ENCODE results near the gene SHISA2.
A peak's percentile ranks its signal among the peaks of the same experiment; 100 is the strongest.

Gene SHISA2

GRCh38 chr13:26050568-26051230, 1.1 kb downstream of the SHISA2 start:
- ChIA-PET CTCF (no interaction called here), POLR2A (no interaction called here)
- H3K4me3 ChIP-seq (ENCODE audit: low read depth, low read length), result peak overlapping the region; percentile 58
- no peak for TF ChIP-seq CTCF (IDR thresholded peaks at IDR 0.05; ENCODE audit: insufficient read depth, low read length, missing control alignments)
- DNase-seq (ENCODE audit: low read depth, low spot score), result no peak

GRCh38 chr13:26048741-26049140, 3.1 kb downstream of the SHISA2 start:
- DNase-seq (ENCODE audit: low read depth, low spot score), result no peak
- TF ChIP-seq CTCF (IDR thresholded peaks at IDR 0.05; ENCODE audit: insufficient read depth, low read length, missing control alignments), result no peak
- peak overlapping the region; percentile 58 for H3K4me3 ChIP-seq (ENCODE audit: low read depth, low read length)
- CTCF ChIA-PET, result no interaction called here
- POLR2A ChIA-PET, result interaction anchor here (0.6 kb wide), 1 partner anchor 1241 kb away, joined by 3 read pairs; no protein-coding TSS in a partner anchor

GRCh38 chr13:26047040-26047439, 4.8 kb downstream of the SHISA2 start:
- H3K4me3 ChIP-seq (ENCODE audit: low read depth, low read length), result no peak overlapping the region
- POLR2A ChIA-PET, result no interaction called here
- CTCF ChIA-PET, result no interaction called here
- DNase-seq (ENCODE audit: low read depth, low spot score), result no peak
- no peak for TF ChIP-seq CTCF (IDR thresholded peaks at IDR 0.05; ENCODE audit: insufficient read depth, low read length, missing control alignments)

GRCh38 chr13:26046639-26047038, 5.2 kb downstream of the SHISA2 start:
- CTCF ChIA-PET, result no interaction called here
- no peak for DNase-seq (ENCODE audit: low read depth, low spot score)
- POLR2A ChIA-PET, result no interaction called here
- TF ChIP-seq CTCF (IDR thresholded peaks at IDR 0.05; ENCODE audit: insufficient read depth, low read length, missing control alignments), result no peak
- no peak overlapping the region for H3K4me3 ChIP-seq (ENCODE audit: low read depth, low read length)

GRCh38 chr13:26045142-26045541, 6.7 kb downstream of the SHISA2 start:
- H3K4me3 ChIP-seq (ENCODE audit: low read depth, low read length), result no peak overlapping the region
- no peak for TF ChIP-seq CTCF (IDR thresholded peaks at IDR 0.05; ENCODE audit: insufficient read depth, low read length, missing control alignments)
- ChIA-PET CTCF (interaction anchor here (0.5 kb wide), 1 partner anchor 704 kb away, joined by 3 read pairs; no protein-coding TSS in a partner anchor), POLR2A (no interaction called here)
- no peak for DNase-seq (ENCODE audit: low read depth, low spot score)

- no peak for DNase-seq (ENCODE audit: low read depth, low spot score)
- no peak for TF ChIP-seq CTCF (IDR thresholded peaks at IDR 0.05; ENCODE audit: insufficient read depth, low read length, missing control alignments)
- POLR2A ChIA-PET, result no interaction called here
- H3K4me3 ChIP-seq (ENCODE audit: low read depth, low read length), result no peak overlapping the region
- CTCF ChIA-PET, result no interaction called here
Observed at GRCh38 chr13:26042785-26043184, 9.0 kb downstream of the SHISA2 start.
